Uterine smooth muscle cell (primary cell): ENCODE results near the gene APOL2. TPM values are rescaled to one million over a fixed set of nuclear protein-coding genes. Genes with fewer than 3 reads are reported as not detected.

Source experiments
- total RNA-seq: library from RNA; depleted of rRNA; stranded (reverse); fragments of >200 nt; gene quantifications from 2 replicates; pipeline ENCODE4 v1.2.3, GENCODE V29; 2014

APOL2 gene
- 49.2 and 57.2 TPM in 2 replicates for total RNA-seq

GRCh38 chr22:36239401-36240171, at the start of gene APOL2:
APOL2 (minus strand) TSS chr22:36239527; CDS start chr22:36233162, 6,365 bp downstream.

GRCh38 chr22:36252754-36253522, 13.6 kb upstream of the APOL2 start, which contains the start of gene APOL1:
APOL1 (plus strand) TSS chr22:36253133; CDS start chr22:36254956, 1,823 bp downstream.

GRCh38 chr22:36201630-36202319, 37.6 kb downstream of the APOL2 start, which contains the start of gene APOL4:
APOL4 (minus strand) TSS chr22:36201809; CDS start chr22:36201734, 75 bp downstream.

Other genes with a start within 250 kb of the APOL2 start
- gene RBFOX2, start 210.7 kb downstream of the APOL2 start, total RNA-seq, result 175 and 194 TPM in 2 replicates
- gene APOL3, start 78.8 kb downstream of the APOL2 start, total RNA-seq, result 7.5 and 7.9 TPM in 2 replicates
- gene APOL4, start 37.7 kb downstream of the APOL2 start, total RNA-seq, result 0.11 and 0.12 TPM in 2 replicates
- 9.8 and 21.5 TPM in 2 replicates for gene APOL1, start 13.6 kb upstream of the APOL2 start, total RNA-seq
- gene MYH9, start 148.4 kb upstream of the APOL2 start, total RNA-seq, result 797 and 1,114 TPM in 2 replicates
- 24.6 and 27.9 TPM in 2 replicates for gene TXN2, start 242.1 kb upstream of the APOL2 start, total RNA-seq